ENCODE data around the gene PLXNA2.
A peak's percentile ranks its signal among the peaks of the same experiment; 100 is the strongest.

Gene PLXNA2

GRCh38 chr1:208207388-208208131, 36.6 kb downstream of the PLXNA2 start:
- peak; percentile 83 for DNase-seq (ENCODE audit: insufficient read length, low spot score)
- FAIRE-seq: peak; percentile 91

DNA sequence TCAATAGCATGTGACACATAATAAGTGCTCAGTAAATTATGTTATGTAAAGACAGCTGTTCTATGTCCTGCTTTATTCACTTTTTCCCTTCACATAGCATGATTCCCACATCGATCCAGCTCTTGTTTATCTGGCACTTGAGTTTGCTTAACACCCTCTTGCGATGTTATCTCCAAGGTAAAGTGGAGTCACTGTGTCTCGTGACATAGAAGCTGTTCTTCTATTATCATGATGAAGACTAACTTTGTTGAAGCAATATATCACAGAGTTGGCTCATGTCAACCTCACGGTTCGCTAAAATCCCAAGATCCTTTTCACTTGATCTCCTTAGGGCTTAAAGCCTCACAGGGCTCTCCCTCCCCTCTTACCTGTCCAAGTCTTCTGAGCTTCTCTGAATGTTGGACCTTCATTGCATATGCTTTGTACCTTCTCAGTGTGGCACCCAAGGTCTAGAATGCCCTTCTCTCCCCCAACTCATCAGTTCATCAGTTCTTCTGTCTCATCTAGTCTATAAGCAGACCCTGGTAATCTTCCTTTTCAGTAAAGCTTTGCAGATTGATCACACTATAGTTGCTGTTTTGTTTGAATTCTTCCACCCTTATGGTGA, 38.0 kb downstream of the PLXNA2 start:
- no peak for FAIRE-seq
- DNase-seq (ENCODE audit: insufficient read length, low spot score): no peak

GRCh38 chr1:208205216-208206013, 38.8 kb downstream of the PLXNA2 start:
- FAIRE-seq (no peak), DNase-seq (ENCODE audit: insufficient read length, low spot score) (no peak)

DNA sequence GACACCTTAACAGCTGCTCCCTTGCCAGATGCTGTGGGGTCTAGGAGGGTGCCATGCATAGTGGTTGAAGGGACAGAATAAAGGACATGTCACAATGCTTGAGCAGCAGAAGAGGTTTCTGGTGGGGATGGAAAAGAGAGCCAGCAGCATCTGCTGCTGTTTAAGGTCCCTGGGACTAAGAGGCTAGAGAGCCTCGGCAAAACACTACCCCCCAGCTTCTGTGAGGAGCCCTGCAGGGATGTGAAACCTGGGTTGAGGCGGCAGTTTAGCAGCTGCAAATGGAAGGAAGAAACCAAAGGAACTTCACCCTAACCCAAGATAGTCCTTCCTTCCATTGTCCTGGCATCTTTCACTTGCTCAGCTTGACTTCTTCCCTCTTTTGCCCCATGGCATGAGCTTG, 39.4 kb downstream of the PLXNA2 start:
- no peak for FAIRE-seq
- no peak for DNase-seq (ENCODE audit: insufficient read length, low spot score)

- DNase-seq (ENCODE audit: insufficient read length, low spot score) (no peak), FAIRE-seq (no peak)
Measured at GRCh38 chr1:208203848-208204609, 40.2 kb downstream of the PLXNA2 start.

- DNase-seq (ENCODE audit: insufficient read length, low spot score) (no peak), FAIRE-seq (no peak)
Measured at GRCh38 chr1:208203127-208203847, 40.9 kb downstream of the PLXNA2 start.

- FAIRE-seq: no peak
Measured at GRCh38 chr1:208202333-208202995, 41.7 kb downstream of the PLXNA2 start.

GRCh38 chr1:208201229-208201628, 43.0 kb downstream of the PLXNA2 start:
- DNase-seq (ENCODE audit: insufficient read length, low spot score) (peak; percentile 79), FAIRE-seq (no peak)

More at GRCh38 chr1:208202333-208202995, 41.7 kb downstream of the PLXNA2 start:
- DNase-seq (ENCODE audit: insufficient read length, low spot score): no peak

DNA sequence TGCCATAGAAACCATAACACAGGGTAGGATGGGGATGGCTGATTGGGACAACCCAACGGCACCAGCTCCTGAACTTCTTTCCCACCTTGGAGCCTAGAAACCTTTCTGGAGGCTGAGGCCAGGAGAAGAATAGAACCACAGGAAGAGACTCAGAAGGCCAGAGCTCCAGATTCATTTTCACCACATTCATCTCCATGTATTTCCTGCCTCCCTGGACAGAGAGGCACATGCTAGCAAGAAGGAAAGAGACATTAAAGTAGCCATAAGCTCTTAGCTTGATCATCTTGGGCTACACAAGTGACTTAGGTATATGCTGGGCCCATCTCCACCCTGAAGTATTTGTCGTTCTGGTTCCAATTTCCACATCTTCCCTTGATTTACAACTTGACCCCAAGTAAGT, 44.1 kb downstream of the PLXNA2 start:
- DNase-seq (ENCODE audit: insufficient read length, low spot score): no peak
- no peak for FAIRE-seq

DNA sequence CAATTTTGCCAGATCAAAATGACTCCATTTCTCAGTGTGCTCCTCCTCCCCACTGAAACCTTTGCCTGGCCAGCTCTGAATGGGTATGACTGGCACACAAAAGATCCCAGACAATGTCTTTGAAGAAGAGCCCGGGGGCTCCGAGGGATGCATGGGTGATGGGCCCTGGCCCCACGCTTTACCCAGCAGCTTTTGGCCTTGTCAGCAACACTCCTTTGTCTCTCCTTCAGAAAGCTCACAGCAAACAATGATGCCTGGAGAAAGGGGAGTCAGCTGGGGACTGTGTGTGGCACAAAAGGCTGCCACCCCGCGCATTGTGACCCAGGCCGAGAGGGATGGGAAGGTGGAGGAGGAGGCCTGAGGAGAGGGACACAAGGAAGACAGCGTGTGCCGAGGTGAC, 45.9 kb downstream of the PLXNA2 start:
- FAIRE-seq: no peak
- no peak for DNase-seq (ENCODE audit: insufficient read length, low spot score)

- DNase-seq (ENCODE audit: insufficient read length, low spot score) (no peak), FAIRE-seq (no peak)
Measured at GRCh38 chr1:208194944-208195343, 49.2 kb downstream of the PLXNA2 start.

DNA sequence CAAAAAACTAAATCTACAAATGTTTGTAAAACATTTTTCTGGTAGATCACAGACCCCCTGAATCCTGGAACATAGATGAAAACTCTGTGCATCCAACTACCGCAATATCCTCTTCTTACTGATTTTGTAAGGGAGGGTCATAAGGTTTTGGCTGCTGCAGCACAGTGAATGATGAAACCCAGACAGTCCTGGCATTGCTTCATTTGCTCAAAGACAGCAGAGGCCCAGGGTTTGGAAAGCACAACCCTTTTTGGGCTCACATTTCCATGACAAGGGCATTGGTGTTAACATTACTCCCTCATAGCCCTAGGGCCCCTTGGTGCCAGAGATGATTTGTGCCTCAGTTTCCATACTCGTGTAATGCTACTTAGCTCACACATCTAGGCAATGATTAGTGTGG, 51.2 kb downstream of the PLXNA2 start:
- DNase-seq (ENCODE audit: insufficient read length, low spot score) (no peak), FAIRE-seq (no peak)

- no peak for DNase-seq (ENCODE audit: insufficient read length, low spot score)
- FAIRE-seq: no peak
Measured at GRCh38 chr1:208190784-208191183, 53.4 kb downstream of the PLXNA2 start.

- no peak for DNase-seq (ENCODE audit: insufficient read length, low spot score)
Measured at GRCh38 chr1:208189716-208190115, 54.5 kb downstream of the PLXNA2 start.

GRCh38 chr1:208189183-208189582, 55.0 kb downstream of the PLXNA2 start:
- DNase-seq (ENCODE audit: insufficient read length, low spot score) (peak; percentile 36), FAIRE-seq (no peak)

More at GRCh38 chr1:208189716-208190115, 54.5 kb downstream of the PLXNA2 start:
- no peak for FAIRE-seq

GRCh38 chr1:208188607-208189006, 55.6 kb downstream of the PLXNA2 start:
- DNase-seq (ENCODE audit: insufficient read length, low spot score) (no peak), FAIRE-seq (no peak)

GRCh38 chr1:208187499-208188041, 56.6 kb downstream of the PLXNA2 start:
- FAIRE-seq (no peak), DNase-seq (ENCODE audit: insufficient read length, low spot score) (no peak)

GRCh38 chr1:208185801-208186231, 58.4 kb downstream of the PLXNA2 start:
- FAIRE-seq (no peak), DNase-seq (ENCODE audit: insufficient read length, low spot score) (no peak)

GRCh38 chr1:208184966-208185654, 59.1 kb downstream of the PLXNA2 start:
- FAIRE-seq: no peak
- no peak for DNase-seq (ENCODE audit: insufficient read length, low spot score)
